ENCODE measurements around the gene JMJD1C.
A peak's percentile ranks its signal among the peaks of the same experiment; 100 is the strongest.

Gene JMJD1C

DNA sequence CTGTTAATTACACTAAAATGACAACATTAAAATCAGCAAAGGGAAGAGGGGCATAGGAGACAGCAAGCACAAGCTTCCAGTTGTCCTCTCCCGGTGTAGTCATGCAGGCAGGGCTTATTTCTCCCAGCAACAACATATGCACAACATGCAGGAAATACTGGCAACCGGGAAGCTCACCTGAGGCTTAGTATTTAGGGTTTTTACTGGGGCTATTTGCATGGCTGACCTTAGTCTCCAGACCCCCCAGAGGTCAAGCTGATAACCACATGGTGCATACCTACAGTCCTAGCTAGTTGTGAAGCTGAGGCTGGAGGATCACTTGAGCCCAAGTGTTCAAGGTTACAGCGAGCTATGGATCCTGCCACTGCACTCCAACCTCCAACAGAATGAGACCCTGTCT, 12.8 kb upstream of the JMJD1C start:
- DNase-seq (ENCODE audit: low read depth), result no peak

DNA sequence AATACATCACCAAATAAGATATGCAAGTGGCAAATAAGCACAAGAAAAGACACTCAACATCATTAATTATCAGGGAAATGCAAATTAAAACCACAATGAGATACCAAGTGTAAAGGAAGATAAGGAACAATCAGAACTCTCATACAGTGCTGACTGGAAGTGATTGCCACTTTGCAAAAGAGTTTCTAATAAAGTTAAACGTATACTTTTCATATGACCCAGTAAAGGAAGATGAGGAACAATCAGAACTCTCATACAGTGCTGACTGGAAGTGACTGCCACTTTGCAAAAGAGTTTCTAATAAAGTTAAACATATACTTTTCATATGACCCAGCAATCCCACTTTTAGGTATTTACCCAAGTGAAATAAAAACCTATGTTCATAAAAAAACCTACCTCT, 12.2 kb upstream of the JMJD1C start:
- no peak for DNase-seq (ENCODE audit: low read depth)

DNA sequence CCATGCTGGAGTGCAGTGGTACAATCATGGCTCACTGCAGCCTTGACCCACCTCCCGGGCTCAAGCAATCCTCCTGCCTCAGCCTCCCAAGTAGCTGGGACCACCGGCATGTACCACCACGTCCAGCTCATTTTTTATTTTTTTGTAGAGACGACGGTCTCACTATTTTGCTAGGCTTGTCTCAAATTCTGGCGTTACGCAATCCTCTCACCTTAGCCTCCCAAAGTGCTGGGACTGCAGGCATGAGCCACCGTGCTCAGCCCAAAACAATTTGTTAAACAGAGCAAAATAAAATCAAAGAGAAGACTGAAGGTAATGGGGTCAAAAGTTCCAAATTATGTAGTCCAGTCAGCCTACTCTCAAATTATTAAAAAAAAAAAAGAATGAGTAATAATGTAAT, 8.7 kb upstream of the JMJD1C start:
- no peak for DNase-seq (ENCODE audit: low read depth)

DNA sequence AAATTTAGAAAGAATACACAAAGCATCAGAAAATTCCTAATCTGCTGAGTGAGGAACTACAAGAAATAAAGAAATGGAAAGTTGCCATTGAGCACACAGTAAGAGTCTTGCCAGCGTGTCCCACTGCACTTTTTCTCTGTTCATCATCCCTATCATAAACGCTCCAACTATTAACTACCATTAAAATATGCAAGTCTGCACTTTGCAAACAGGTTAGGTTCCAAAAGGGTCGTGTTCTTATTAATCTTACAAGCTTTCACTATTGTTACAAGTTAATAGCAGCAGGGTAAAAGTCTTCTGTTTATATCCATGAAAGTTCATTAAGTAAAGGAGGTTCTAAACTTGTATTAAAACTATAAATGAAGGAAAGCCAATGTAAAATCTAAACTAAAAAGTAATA, 5.2 kb upstream of the JMJD1C start:
- no peak for DNase-seq (ENCODE audit: low read depth)

DNA sequence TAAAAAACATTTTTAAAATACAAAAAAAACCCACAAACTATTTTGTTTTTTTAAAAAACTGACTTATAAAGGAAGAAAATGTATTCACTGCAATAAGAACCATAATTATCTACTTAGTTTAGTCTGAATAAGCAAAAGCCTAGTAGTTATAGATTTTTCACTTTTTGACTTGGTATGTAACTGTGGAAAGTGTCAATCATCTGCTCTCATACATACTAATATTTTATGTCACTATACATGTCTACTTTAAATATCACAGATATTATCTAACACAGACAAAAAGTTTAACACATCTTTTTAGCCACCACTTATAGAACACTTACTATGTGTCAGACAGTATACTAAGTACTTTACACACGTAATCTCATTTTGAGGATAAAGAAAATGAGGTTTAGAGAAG, 3.2 kb upstream of the JMJD1C start:
- no peak for DNase-seq (ENCODE audit: low read depth)

DNA sequence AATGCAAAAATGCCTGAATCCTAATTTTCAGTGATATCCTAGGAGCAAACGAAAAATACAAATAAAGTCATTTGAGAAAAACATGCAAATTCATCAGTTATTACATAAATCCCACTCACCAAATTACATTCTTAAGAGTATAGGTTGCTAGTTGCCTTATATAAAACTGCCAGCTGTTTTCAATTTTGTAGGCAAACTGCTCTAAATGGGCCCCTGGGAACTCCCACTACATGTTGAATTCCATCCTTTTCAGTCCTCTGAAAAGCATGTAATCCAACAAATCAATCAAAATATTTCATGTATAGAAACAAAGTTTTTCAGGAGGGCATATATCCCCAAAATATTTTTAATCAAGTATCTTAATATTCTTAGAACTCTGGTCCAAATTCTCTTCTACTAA, 2.1 kb upstream of the JMJD1C start:
- DNase-seq (ENCODE audit: low read depth), result no peak

DNA sequence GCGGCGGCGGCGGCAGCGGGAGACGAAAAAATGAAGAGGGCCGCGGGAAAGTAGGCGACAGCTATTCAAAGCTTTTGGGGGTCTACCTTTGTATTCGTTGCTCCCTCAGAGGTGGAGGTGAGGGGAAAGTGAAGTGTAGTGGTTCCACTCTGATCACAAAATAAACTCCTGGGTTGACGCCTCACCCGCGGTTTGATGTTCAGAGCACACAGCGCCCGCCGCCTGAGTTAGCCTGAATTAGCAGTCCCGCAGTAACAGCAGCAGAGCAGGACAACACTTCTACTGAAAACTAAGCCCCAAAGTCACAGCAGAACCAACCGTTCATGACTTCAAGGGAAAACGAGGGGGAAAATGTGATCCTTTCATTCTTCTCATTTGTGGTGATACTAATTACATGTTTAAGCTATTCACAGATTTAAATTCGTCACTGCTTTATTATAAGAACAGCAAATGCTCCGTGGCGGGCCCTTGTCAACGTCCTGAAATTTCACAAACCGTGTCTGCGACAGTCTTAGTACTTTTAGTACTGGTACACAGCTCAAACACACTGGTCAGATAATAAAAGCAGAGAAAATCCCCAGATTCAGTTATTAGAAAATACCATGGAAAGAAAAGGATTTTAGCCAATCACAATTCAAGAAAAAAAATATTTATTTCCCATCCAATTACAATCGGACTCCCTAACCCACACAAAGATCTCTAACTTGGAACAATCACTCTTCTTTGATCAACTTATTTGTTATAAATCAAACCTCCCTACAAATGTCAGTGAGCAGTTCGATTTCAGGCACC, 563 bp upstream of the JMJD1C start:
- DNase-seq (ENCODE audit: low read depth), result peak; percentile 8

DNA sequence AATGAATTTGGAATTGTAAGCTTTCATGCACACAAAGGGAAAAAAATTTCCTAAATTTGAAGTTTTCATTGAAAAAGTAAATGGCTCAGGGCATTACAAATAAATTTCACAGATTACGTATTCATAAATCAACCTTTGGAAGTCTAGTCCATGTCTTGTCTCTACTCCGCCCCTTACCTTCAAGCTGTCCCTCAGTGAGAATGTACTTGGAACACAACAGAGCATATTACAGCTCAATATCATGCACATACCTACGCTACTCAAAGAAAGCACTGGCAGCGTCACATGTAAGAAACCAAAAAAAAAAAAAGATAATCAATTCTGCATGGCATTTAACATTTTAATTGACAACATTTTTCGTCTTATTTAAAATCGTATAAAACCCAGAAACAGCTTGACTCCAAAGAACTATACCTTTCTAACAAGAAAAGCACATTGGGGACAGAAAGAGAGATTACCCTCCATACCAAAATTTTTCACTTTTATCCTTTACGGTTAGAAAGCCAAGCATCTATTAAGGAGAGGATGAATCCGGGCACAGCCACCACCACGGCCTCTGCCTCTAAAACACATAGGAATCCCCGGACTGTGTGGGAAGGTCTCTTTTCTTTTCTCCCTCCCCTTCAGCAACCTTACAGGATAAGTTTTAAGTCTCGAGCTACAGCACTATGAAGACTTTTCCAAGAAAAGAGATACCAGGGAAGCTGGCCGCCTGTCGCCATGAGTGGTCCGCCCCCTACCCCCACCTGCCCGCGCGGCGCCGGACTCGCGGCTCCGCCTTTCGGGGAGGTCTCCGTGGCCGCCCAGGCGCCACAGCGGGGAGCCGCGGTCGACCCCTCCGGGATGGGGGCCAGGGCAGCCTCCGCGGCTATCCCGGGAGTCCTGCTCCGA, 1.1 kb downstream of the JMJD1C start:
- peak; percentile 14 for DNase-seq (ENCODE audit: low read depth)

DNA sequence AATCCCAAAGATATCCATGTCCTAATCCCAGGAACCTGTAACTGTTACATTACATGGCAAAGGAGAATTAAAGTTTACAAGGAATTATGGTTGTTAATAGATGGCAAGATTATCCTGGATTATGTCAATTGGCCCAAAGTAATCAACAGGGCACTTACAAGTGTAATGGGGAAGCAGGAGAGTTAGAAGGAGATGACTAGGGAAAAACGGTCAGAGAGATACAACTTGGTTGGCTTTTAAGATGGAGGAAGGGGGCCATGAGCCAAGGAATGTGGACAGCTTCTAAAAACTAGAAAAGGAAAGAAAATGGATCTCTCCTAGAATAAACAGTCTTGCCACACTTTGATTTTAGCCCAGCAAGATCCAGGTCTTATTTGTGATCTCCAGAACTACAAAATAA, 3.3 kb downstream of the JMJD1C start:
- DNase-seq (ENCODE audit: low read depth), result no peak

DNA sequence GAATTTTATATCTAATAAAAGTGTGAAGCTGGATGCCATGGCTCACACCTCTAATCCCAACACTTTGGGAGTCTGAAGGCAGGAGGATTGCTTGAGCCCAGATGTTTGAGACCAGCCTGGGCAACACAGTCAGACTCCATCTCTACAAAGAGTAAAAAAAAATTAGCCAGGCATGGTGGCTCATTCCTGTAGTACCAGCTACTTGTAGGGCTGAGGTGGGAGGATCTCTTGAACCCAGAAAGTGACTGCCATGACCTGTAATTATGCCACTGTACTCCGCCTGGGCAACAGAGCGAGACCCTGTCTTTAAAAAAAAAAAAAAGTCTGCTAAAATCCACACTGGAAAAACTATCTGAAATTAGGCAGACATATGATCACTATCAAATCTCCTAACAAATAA, 7.6 kb downstream of the JMJD1C start:
- DNase-seq (ENCODE audit: low read depth), result no peak

DNA sequence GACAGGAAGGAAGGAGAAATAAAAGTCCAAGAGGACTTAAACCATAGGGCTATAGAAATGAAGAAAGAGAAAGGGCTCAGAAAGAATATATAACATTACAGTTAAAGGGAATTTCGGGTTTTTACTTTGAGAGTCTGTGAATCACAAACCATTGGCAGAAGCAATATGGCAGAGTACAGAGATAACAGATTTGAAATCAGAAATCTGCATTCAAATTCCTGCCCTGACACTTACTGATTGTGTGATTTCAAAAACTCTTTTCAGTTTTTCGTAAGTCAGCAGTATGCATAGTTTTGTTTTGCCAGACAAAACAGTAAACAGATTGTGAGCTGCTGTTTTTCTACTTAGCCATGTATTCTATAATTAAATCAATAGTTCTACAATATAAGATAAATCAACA, 8.2 kb downstream of the JMJD1C start:
- DNase-seq (ENCODE audit: low read depth), result no peak

DNA sequence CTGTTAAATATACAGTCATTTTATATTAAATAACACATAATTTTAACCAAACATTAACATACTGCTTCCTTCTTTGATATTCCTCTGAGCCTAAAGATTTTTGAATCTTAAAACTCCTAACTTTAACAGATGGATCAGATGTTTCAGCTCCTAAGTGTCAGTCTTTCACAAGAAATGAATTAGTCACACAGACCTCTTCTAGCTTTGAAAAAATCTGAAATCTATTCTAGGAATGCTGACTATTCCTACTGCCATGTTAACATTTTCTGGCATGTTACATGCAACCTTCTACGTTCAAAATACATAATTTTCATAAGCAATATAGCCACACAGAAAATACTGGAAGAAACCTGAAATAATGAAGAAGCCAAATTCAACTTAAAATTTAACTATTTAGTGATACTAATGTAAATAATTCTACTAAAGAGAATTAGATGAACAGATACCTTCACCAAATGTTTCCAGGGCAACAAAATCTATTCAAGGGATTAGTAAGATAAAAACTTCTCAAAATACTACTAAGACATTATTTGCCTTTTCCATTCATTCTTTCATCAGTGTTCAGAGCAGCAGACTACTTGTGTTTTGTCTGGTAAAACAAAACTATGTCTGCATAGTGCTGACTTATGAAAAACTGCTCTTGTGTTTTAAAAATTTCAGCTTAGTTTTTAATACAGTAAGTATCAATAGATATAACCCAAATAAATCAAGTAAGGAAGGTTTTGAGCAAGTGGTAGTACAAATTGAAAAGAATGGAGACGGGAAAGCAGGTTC, 9.2 kb downstream of the JMJD1C start:
- DNase-seq (ENCODE audit: low read depth), result no peak

DNA sequence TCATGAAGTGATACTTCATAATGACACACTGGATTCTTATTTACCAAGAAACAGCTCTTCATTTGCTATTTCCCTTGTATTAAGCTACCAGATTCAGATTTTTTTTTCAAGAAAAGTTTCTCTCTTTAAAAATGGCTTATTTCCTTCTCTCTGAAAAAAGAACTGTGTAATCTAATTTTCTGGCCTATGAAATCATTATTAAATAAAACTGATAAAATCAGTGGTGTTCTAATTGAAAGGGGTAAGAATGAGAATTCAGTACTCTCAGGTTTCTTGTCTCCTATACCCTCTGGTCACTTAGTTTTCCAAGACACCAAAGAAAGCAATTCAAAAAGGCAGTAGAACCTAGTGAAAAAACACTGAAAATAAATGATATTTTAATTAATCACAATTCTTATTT, 10.3 kb downstream of the JMJD1C start:
- no peak for DNase-seq (ENCODE audit: low read depth)

DNA sequence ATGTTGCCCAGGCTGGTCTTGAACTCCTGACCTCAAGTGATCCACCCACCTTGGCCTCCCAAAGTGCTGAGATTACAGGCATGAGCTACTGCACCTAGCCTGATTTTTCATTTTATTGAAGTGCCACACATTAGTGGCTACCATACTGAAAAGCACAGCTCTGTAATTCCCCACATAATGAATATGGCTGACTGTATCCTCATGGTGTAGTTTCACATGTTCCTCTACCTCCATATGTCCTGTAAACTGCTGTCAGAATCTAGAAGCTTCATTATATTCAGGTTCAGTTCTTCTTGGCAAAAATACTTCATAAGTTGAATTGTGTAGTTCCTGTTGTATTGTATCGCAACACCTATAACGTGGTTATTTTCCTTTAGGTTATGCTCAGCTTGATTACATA, 11.1 kb downstream of the JMJD1C start:
- no peak for DNase-seq (ENCODE audit: low read depth)

DNA sequence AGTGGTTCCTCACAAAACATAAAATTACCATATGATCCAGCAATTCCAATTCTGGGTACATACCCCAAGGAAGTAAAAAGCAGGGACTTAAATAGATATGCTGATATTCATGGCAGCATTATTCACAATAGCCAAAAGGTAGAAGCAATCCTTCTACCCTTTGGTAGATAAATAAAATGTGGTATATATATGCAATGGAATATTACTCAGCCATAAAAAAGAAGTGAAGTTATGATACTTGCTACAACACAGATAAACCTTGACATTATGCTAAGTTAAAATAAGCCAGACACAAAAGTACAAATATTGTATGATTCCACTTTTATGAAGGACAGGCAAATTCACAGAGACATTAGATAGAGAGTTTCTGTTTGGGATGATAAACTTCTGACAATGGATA, 13.3 kb downstream of the JMJD1C start:
- DNase-seq (ENCODE audit: low read depth), result no peak

DNA sequence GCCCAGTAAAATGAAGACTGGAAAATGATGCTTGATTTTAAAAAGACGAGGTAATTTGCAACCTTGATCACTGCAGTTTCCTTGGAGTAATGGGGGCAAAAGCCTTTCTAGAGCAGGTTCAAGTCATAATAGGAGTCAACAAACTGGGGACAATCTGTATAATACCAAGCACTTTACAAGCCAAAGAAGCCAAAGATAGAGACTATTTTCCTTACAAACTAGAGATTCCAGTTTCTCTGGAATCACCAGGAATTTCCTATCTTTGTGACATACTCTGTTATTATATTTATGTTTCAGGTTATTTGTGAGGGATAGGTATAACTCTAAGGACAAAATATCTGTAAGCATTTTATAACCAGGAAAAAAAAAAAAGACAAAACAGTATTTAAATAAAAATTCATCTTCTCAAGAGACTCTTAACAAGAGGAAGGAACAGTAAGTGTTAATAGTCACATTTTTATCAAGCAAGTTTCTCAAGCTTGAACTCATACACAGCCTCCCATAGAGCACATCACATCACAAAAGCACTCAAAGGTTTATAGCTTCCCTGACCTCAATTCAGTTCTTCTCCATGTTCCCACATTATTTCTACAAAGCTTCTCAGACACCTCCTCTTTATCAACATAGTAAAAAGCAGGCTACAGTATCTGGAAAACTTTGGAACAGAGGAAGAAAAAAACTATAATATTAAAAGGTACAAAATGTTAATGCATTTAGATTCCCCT, 18.9 kb downstream of the JMJD1C start:
- DNase-seq (ENCODE audit: low read depth), result no peak

DNA sequence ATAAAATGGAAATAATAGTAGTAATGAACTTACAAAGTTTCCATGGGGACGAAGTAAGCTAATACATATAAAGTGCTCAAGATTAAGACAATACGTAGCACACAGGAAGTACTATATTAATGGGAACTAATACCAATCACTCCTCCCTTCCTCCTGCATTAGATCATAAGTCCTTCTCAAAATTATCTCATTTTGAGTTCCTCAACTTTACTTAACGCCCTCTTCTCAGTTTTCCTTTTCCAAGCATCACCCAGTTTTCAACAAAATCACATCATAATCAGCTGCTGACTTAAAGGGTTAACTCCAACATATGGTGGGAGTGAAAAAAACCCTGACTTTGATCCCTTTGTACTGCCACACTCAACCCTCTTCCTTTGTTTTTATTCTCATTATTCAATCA, 24.4 kb downstream of the JMJD1C start:
- no peak for DNase-seq (ENCODE audit: low read depth)

DNA sequence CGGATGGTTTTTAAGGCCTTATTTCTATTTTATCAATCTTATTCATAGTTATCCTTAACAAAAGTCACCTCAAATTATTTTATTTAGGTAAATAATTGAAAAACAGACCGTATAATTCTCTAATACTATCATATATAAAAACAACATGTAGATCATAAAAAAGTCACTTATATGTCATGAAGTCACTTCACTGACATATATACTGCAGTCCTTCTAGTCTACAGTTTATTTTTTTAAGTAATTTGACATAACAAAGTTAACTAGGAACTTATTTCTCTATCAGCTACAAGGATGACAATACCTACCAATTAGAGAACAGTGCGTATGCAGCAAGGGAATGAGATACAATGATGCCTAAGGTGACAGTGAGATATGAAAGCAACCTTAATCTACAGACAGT, 26.2 kb downstream of the JMJD1C start:
- DNase-seq (ENCODE audit: low read depth), result no peak

DNA sequence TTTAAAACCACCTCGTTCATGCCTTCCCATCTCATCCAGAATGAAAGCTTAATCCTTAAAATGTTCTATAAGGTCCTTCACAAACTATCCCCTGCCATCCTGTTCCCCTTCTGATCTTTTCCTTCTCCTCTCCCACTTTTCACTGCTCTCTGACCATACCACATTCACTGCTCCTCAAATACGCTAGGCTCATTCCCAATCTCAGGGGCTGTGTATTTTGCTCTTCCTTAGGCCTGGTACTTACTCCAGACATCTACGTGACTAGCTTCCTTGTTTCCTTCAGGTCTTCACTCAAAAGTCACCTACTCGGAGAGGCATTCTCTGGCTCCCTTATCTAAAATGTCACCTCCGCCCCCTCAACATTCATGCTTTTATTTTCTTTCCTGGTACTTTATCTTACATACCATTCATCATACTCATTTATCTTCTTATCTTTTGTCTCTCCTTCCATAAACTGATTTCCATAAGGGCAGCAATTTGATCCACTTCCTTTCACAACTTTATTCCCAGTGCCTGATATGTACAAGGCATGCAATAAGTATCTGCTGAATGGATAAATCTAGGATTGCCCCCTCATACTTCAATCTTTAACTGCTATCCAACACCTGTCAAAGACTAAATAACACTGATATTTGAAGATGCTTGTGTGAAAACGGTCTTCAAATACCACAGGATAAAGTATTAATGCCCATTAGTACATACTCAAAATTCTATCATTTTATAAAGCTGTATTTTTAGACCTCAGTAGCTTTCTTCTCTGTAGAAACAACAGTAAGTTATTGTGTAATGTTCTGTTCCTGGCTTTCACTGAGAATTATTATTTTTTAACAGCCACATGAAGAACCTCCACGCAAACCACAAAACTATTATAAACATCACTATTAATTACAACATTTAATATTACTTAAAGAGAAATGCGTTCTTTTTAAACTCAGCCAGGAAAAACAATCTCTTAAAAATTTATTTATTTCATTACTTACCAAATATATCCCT, 27.0 kb downstream of the JMJD1C start:
- no peak for DNase-seq (ENCODE audit: low read depth)

DNA sequence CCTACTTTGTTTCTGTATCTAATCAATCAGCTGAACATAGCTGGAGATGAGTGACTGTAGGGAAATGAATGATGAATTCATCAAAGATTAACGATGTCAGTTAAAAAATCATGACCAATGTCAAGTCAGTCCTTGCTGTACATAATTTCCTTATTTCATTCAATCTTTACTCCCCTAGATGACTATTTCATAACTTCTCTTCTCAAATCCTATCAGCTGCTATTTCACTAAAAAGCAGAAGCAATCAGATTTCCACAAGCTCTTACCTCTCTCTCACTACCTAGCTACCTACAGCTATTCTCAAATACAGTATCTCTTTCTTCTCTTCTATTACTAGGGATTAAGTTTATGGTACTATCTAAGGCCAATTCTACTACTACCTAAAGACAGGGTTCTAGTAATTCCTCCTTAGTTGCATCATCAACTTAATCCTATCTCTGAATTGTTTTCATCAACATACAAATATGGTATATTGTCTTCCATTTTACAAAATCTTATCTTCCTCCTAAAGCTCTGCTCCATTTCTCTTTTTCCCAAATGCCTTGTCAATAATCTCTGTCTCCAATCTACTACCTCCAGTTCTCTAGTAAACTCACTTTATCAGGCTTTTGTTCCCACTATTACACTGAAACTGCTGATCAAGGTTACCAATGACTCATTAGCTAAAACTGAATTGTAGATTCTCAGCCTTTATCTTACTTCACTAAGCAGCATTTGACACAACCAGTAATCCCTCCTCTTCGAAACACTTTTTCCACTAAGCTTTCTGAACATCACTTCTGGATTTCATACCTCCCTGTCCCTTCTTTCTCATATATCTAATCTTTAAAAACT, 28.4 kb downstream of the JMJD1C start:
- DNase-seq (ENCODE audit: low read depth), result no peak
